Small intestine (tissue), 7 donors: ENCODE results near the gene TGM5. TPM values are rescaled to one million over a fixed set of nuclear protein-coding genes. Genes with fewer than 3 reads are reported as not detected.

ENCODE experiments used
- DNase-seq, 2 donors: peaks; one replicate each; pipeline versions ENCODE4 v3.0.0 to v3.0.0-alpha.2; 2013
- FAIRE-seq: peaks from 2 replicates; lab custom pipeline; 2012; peaks lifted over from hg19 to GRCh38; lab: Jason Lieb, UNC
- H3K27ac ChIP-seq, 3 donors: one replicate each; pipeline ENCODE4 v1.5.1; 2013; ENCODE audit warnings: low read length in 2 of 3, mild to moderate bottlenecking in 2 of 3, control low read depth in 1 of 3, inconsistent platforms in 1 of 3, low read depth in 1 of 3, moderate library complexity in 1 of 3
- H3K27me3 ChIP-seq, 3 donors: one replicate each; pipeline ENCODE4 v1.6.1; 2013; ENCODE audit warnings: low read length in 3 of 3, inconsistent platforms in 1 of 3; ENCODE audit not compliant: control insufficient read depth in 3 of 3, insufficient read depth in 3 of 3
- H3K36me3 ChIP-seq, 3 donors: one replicate each; pipeline ENCODE4 v1.6.1; 2013; ENCODE audit warnings: low read length in 3 of 3, inconsistent platforms in 1 of 3, low read depth in 1 of 3, mild to moderate bottlenecking in 1 of 3, moderate library complexity in 1 of 3; ENCODE audit not compliant: control insufficient read depth in 3 of 3, insufficient read depth in 2 of 3
- H3K4me1 ChIP-seq, 3 donors: one replicate each; pipeline ENCODE4 v1.6.1; 2013; ENCODE audit warnings: low read length in 2 of 3, inconsistent platforms in 1 of 3, low read depth in 1 of 3, mild to moderate bottlenecking in 1 of 3, moderate library complexity in 1 of 3; ENCODE audit not compliant: control insufficient read depth in 3 of 3, insufficient read depth in 2 of 3
- H3K4me3 ChIP-seq, 3 donors: one replicate each; pipeline ENCODE4 v1.5.1; 2013; ENCODE audit warnings: low read length in 3 of 3, control low read depth in 1 of 3, inconsistent platforms in 1 of 3, low read depth in 1 of 3, mild to moderate bottlenecking in 1 of 3, moderate library complexity in 1 of 3
- H3K9me3 ChIP-seq, 2 donors: one replicate each; pipeline ENCODE4 v1.6.1; 2013; ENCODE audit warnings: low read depth in 1 of 2, low read length in 1 of 2; ENCODE audit not compliant: control insufficient read depth in 2 of 2, insufficient read depth in 1 of 2
- WGBS, 3 donors: extraction: QIAGEN DNeasy Blood & Tissue Kit; methylation state at CpG; one replicate each; pipeline ENCODE4 v1.1.7; 2013; 5-methylcytosine and 5-hydroxymethylcytosine counted together
- polyA plus RNA-seq, 4 donors: library from polyadenylated mRNA; stranded (reverse) in 3 of 4; unstranded in 1 of 4; fragments of 200-250 nt in 3 of 4; fragments of 120-200 nt in 1 of 4; gene quantifications; one replicate each; pipeline versions ENCODE4 v1.2.1 to v1.2.3, GENCODE V29; 2013
- donor health status: healthy with polysubstance abuse.
- donor health status: control.
- donor health status: control.
- donor health status: Bipolar disorder and iron deficiency.
- donor health status: healthy.

TGM5 gene
- polyA plus RNA-seq, 4 donors = 0.01 to 0.03 TPM; not detected in 2

DNA sequence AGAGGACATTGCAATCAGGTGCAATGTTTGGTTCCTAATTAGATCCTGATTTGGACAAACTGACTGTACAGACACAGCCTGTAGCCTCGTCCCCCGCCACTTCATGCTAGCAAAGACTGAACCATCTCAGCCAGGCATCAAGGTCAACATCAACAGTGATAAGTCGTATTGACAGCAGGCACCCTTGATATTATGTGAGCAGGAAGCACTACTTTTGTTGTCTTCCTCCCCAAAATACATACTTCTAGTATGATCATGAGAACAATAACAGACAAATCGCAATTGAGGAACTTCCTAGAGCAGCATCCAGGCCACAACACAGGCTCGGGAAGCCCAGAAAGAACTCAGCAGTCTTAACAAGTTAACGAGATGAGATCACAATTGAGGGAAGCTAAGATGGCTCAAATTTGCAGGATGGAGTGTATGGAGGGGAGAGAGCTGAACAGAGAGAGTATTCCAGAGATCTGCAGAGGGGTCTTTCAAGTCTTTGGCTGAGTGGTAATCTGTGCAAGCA, 20.4 kb downstream of the TGM5 start:
- Histone ChIP-seq H3K4me1 (no peaks in the 10 kb centered on the region), H3K4me3 (no peak overlapping the region), H3K9me3 (no peaks in the 10 kb centered on the region), H3K36me3 (no peaks in the 10 kb centered on the region), H3K27me3 (peaks cover 0 to 3% (median 0%) of the 10 kb centered on the region in 3 donors), H3K27ac (no peak overlapping the region)
- no peak for FAIRE-seq
- no peak for DNase-seq
- 70 to 83% (median 75%) methylated on average over 6 of the region's 6 CpGs for WGBS, 3 donors

DNA sequence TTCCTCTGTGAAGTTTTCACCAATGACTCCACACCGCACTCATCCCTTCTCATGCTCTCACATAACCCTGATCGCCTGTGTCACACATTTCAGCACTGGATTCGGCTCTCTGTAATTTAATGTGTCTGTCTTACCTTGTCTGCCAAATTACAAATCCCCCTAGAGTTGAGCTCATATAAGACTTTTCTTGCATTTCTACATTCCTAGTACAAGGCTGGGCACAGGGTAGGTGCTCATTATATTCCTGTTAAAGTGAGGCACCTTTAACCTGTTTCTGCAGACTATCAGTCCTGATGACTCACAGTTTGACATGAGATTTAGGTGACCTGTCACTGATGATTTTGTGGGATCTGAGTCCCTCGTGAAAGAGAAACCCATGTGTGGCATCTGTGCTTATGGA, 22.6 kb downstream of the TGM5 start:
- WGBS, 3 donors = 72 to 86% (median 80%) methylated on average over 4 of the region's 4 CpGs
- no peaks in the 10 kb centered on the region for H3K36me3 ChIP-seq
- H3K27ac ChIP-seq = no peak overlapping the region
- DNase-seq (no peak), FAIRE-seq (no peak)
- H3K27me3 ChIP-seq = peaks cover 0 to 7% (median 0%) of the 10 kb centered on the region in 3 donors
- H3K9me3 ChIP-seq = no peaks in the 10 kb centered on the region
- H3K4me1 ChIP-seq = no peaks in the 10 kb centered on the region
- H3K4me3 ChIP-seq = no peak overlapping the region

DNA sequence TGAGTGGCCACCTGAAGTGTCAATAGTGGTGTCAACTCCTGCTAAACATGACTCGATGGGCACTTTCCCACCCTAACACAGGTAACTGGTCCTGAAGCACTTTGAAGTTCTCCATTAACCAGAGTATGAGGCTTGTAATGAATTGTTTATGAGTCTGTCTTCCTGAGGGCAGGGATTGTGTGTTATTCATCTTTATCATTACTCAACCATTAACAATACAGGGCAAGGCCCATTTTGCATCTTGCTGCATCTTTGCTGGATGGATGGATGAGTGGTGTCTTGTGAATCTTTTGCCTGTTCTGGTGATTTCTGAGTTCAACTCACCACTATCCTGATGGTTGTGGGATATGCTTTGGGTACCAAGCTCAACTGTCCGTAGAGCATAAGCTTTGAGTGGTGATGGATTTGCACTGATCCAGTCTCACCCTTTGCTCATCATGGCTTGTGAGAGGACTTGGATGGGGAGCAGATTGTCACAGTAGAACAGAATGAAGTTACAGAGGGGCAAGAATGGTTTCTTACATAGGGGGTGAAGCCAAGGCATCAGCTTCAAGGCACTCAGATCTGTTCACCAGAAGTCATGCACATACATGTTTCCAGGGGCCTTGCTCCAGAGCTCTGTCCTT, 23.6 kb downstream of the TGM5 start:
- H3K9me3 ChIP-seq = no peaks in the 10 kb centered on the region
- H3K4me3 ChIP-seq = no peak overlapping the region
- H3K27ac ChIP-seq = no peak overlapping the region
- H3K27me3 ChIP-seq = peaks cover 0 to 7% (median 0%) of the 10 kb centered on the region in 3 donors
- FAIRE-seq (no peak), DNase-seq (no peak)
- H3K4me1 ChIP-seq = no peaks in the 10 kb centered on the region
- WGBS, 3 donors = 82 to 94% (median 93%) methylated on average over 2 of the region's 2 CpGs
- H3K36me3 ChIP-seq = no peaks in the 10 kb centered on the region

DNA sequence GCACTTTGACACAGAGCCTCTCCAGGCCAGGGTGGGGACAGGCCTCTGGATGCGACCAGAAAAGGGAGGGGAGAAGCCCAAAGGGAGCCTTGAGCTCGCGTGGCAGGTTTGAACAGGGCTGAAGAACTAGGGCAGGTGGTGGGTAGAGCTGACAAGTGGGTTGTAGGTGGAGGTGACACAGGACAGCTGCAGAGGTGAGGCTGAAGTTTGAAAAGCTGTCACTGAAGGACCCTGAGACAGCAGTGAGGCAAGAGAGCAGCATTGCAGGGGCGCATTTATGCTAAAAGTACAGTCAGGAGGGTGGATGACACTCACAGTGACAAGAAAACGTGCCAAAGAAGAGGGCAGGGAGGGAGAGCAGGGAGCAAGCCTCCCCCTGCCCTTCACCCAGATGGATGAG, 24.1 kb downstream of the TGM5 start:
- Histone ChIP-seq H3K4me1 (no peaks in the 10 kb centered on the region), H3K4me3 (no peak overlapping the region), H3K27ac (no peak overlapping the region), H3K27me3 (peaks cover 0 to 7% (median 0%) of the 10 kb centered on the region in 3 donors), H3K36me3 (no peaks in the 10 kb centered on the region), H3K9me3 (no peaks in the 10 kb centered on the region)
- WGBS, 3 donors = 59 to 65% (median 60%) methylated on average over 5 of the region's 5 CpGs
- FAIRE-seq = no peak
- DNase-seq = no peak

DNA sequence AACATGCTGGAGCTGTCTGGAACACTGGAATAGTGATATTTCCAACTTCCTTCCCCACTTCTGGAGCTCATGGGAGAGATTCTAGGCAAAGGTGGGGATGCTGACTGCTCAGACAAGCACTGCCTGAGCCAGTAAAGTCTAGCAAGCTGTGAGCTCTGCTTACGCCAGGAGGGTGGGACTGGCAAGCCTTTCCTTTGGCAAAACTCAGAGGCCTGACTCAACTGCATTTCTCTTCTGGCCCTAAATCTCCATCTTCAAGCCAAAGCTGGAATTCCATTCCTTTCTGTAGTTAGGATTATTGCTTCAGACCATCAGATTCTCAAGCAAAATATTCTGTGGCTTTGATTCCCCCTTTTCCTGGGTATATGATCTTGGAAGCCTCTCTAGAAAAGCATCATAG, 25.6 kb downstream of the TGM5 start:
- H3K36me3 ChIP-seq = no peaks in the 10 kb centered on the region
- H3K4me1 ChIP-seq = no peaks in the 10 kb centered on the region
- no peak overlapping the region for H3K4me3 ChIP-seq
- 72 to 93% (median 92%) methylated on average over 1 of the region's 1 CpG for WGBS, 3 donors
- no peak overlapping the region for H3K27ac ChIP-seq
- no peak for FAIRE-seq
- no peaks in the 10 kb centered on the region for H3K9me3 ChIP-seq
- H3K27me3 ChIP-seq = peaks cover 0 to 7% (median 0%) of the 10 kb centered on the region in 3 donors
- DNase-seq = no peak

DNA sequence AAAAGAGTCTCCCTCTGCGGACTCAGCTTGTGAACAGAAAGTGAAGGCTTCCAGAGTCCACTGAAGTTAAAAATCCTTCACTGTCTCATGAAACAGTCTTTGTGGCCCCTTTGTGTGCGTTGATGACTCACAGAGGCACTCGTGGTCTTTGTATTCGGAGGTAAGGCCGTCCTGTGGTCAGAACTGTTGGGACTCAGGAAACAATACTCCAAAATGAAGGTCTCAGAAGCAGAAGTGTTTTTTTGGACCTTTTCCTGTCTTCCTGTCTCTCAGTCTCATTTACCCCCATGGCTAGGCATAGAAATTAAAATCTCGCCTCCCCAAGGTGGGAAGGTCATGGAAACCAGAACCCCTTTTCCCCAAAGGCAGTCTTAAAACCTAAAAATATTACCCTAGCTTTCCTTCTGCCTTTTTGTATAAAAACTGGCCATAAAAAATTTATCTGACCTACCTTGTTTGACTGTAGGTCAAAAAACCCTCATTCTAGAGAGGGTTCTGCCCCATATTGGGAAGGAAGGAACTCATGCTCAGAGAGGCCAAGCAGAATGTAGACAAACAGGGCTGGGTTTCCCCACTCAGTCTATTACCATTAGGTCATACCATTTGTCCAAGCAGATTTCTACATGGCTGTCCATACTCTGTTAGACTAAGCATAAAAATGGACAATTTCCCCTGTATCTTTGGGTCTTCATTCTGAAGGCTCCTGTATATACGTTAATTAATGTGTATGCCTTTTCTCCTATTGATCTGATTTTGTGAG, 26.8 kb downstream of the TGM5 start:
- no peak overlapping the region for H3K27ac ChIP-seq
- H3K9me3 ChIP-seq = no peaks in the 10 kb centered on the region
- WGBS, 3 donors = 68 to 83% (median 71%) methylated on average over 7 of the region's 7 CpGs
- H3K27me3 ChIP-seq = peaks cover 0 to 7% (median 0%) of the 10 kb centered on the region in 3 donors
- H3K36me3 ChIP-seq = no peaks in the 10 kb centered on the region
- no peak overlapping the region for H3K4me3 ChIP-seq
- no peaks in the 10 kb centered on the region for H3K4me1 ChIP-seq
- FAIRE-seq (no peak), DNase-seq (no peak)

DNA sequence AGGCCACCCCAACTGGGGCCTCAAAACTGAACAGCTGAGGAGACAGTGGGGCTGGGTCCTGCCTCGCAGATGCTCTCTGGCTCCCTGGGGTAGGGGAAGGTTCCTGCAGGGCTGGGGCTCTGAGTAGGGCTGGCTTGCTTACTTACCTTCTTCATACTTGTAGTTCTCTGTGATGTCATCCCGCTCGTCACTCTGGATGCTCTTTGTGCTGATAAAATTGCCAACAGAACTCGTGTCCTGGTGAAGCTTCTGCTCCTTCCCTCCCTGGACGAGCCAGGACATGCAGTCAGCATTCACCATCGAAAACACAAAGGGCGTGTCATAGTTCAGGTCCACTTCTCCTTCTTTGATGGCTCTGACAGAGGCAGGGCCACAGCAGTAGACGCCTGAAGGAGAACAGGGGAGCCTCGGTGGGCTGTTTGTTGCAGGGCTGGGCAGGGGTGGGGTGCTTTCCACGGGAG, 28.0 kb downstream of the TGM5 start:
- FAIRE-seq (no peak), DNase-seq (no peak)
- Histone ChIP-seq H3K36me3 (no peaks in the 10 kb centered on the region), H3K9me3 (no peaks in the 10 kb centered on the region), H3K27me3 (peaks cover 0 to 3% (median 0%) of the 10 kb centered on the region in 3 donors), H3K4me3 (no peak overlapping the region), H3K27ac (no peak overlapping the region), H3K4me1 (no peaks in the 10 kb centered on the region)
- WGBS, 3 donors = 60 to 69% (median 67%) methylated on average over 10 of the region's 10 CpGs

DNA sequence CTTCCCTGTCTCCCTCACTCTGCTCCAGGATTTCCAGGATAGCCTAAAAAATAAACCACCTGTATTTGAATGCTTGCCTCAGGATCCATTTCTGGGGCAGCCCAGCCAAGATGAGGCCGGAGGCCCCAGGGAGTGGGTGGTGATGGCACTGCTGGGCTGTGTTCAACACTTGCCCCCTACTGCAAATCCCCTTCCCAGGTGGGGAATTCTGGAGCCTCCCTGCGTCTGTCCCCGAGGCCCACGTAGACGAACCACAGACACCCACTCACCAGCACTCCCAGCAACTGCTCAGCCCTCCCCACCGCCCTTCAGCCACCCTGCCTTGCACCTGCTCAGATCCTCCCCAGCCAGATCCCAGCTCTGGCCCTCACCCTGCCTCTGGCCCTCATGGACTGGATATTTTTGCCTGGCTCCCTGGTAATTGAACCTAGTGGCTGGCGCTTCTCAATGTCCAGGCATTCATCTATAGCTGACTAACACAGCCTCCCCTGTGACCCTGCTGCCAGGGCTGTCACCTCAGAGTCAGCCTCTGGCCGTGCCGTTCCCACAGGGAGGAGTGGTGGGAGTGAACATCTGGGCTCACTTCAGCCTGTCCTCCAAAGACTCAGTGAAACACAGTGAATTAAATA, 28.8 kb downstream of the TGM5 start:
- no peak for FAIRE-seq
- no peaks in the 10 kb centered on the region for H3K4me1 ChIP-seq
- 68 to 86% (median 78%) methylated on average over 9 of the region's 9 CpGs for WGBS, 3 donors

More for the DNA sequence above, 28.8 kb downstream of the TGM5 start:
- H3K27me3 ChIP-seq = peaks cover 0 to 3% (median 0%) of the 10 kb centered on the region in 3 donors
- H3K36me3 ChIP-seq = no peaks in the 10 kb centered on the region
- no peak overlapping the region for H3K27ac ChIP-seq
- DNase-seq = no peak
- no peaks in the 10 kb centered on the region for H3K9me3 ChIP-seq
- H3K4me3 ChIP-seq = no peak overlapping the region
